HG02885 (cell line): ENCODE data around the gene HOXA3.

Experiments
- ATAC-seq: cut with Tn5 transposase; IDR thresholded peaks from one replicate; pipeline ENCODE4 v1.9.1; 2021; ENCODE audit warnings: mild to moderate bottlenecking; ENCODE audit not compliant: unreplicated experiment, poor library complexity

Gene HOXA3

GRCh38 chr7:27146491-27147198, 5.7 kb downstream of the HOXA3 start:
- ATAC-seq = no peak

DNA sequence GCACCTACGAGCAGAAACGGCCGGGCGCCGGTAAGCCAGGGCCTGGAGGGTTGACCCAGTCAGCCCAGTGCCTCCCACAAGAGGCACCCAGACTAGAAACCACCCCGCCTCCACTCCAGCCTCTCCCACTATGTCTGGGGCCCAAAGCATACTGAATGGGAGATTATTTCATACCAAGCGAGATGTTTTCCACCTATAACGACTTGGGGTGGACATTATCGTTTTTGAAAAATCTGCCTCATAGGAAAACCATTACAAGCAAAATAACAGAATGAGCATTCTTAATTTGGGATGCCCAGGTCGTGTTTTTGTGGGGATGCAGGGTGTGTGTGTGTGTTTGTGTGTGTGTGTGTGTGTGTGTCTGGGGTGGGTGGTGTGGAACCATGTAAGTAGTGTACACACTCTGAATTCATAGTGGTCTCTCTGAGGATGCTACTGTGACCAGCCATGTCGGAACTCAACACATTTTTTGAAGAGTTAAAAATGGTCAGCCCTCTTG, 6.4 kb downstream of the HOXA3 start:
- no peak for ATAC-seq

GRCh38 chr7:27145165-27145913, 7.0 kb downstream of the HOXA3 start:
- ATAC-seq = no peak

DNA sequence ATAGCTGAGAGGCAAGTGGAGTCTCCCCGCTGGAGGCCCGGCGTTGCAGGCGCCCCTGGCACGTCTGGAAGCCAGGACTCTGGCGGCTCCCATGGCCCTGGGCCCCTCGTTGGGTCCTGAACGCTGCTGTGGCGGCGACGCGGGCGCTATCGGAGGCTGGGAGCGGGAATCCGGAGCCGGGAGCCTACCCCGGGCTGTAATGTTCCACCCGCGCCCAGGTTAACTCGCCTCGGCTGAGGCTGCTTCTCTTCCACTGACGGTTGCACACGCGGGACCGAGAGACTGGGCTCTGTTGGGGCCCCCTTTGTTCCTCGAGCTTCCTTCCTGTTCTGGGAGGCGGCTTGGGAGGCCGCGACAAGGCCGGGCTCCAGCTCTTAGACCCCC, 7.6 kb downstream of the HOXA3 start:
- no peak for ATAC-seq

GRCh38 chr7:27143950-27144780, 8.2 kb downstream of the HOXA3 start:
- ATAC-seq = no peak

DNA sequence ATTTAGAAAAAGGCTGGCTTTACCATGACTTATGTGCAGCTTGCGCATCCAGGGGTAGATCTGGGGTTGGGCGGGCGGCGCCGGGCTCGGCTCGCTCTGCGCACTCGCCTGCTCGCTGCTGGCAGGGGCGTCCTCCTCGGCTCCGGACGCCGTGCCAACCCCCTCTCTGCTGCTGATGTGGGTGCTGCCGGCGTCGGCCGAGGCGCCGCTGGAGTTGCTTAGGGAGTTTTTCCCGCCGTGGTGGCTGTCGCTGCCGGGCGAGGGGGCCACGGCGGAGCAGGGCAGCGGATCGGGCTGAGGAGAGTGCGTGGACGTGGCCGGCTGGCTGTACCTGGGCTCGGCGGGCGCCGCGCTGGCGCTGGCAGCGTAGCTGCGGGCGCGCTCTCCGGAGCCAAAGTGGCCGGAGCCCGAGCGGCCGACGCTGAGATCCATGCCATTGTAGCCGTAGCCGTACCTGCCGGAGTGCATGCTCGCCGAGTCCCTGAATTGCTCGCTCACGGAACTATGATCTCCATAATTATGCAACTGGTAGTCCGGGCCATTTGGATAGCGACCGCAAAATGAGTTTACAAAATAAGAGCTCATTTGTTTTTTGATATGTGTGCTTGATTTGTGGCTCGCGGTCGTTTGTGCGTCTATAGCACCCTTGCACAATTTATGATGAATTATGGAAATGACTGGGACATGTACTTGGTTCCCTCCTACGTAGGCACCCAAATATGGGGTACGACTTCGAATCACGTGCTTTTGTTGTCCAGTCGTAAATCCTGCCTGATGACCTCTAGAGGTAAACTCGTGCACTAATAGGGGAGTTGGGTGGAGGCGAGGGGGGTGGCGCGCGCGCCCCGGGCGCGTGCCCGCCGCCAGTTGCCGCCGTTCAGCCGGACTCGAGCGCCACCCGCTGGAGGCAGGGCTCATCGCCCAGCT, 9.1 kb downstream of the HOXA3 start, which contains the start of gene HOXA5:
Gene HOXA5, minus strand, starts transcription at position 659 of the 927 bp plus-strand sequence. Its CDS starts 74 bp downstream, at position 585.
- ATAC-seq = no peak

- ATAC-seq = no peak
These were observed 9.8 kb downstream of the HOXA3 start for GRCh38 chr7:27142580-27143022.

- ATAC-seq = no peak
These were observed 10.3 kb downstream of the HOXA3 start for GRCh38 chr7:27141923-27142579.

DNA sequence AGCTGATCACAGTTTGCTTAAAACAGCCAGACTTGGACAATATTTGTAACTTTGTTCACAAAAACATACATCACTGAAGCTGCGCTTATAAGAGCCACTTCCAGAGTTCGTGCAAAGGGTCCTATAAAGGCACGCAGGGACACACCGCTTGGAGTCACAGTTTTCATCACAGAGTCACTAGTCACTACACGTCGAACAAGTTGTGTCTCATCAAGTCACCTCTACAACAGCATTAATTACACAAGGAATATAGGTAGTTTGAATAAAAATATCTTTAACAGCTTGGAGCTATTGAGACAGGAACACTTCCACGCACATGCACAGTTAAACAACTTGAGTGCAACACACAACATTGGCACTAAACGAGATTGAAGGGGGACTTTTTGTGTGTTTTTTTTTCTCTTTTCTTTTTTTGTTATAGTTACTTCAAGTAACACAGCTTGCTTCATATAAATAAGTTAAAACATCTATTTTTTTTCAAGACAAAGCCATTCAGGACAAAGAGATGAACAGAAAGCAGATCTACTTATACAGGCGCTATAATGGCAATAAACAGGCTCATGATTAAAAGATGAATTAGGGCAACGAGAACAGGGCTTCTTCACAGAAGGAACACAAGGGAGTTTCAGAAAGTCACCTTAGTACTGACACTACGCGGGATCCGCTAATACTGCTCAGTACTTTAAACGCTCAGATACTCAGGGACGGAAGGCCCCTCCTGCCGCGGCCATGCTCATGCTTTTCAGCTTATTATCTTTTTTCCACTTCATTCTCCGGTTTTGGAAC, 11.1 kb downstream of the HOXA3 start:
- no peak for ATAC-seq

GRCh38 chr7:27140126-27140857, 12.1 kb downstream of the HOXA3 start:
- no peak for ATAC-seq

GRCh38 chr7:27139334-27140125, 12.9 kb downstream of the HOXA3 start:
- no peak for ATAC-seq

- ATAC-seq = no peak
These were observed 13.4 kb downstream of the HOXA3 start for GRCh38 chr7:27138985-27139333.

GRCh38 chr7:27138472-27138871, 13.9 kb downstream of the HOXA3 start:
- no peak for ATAC-seq

- ATAC-seq = no peak
These were observed 14.6 kb downstream of the HOXA3 start for GRCh38 chr7:27137640-27138315.

- ATAC-seq = peak; percentile 43
These were observed 18.0 kb downstream of the HOXA3 start for GRCh38 chr7:27134392-27134791.

DNA sequence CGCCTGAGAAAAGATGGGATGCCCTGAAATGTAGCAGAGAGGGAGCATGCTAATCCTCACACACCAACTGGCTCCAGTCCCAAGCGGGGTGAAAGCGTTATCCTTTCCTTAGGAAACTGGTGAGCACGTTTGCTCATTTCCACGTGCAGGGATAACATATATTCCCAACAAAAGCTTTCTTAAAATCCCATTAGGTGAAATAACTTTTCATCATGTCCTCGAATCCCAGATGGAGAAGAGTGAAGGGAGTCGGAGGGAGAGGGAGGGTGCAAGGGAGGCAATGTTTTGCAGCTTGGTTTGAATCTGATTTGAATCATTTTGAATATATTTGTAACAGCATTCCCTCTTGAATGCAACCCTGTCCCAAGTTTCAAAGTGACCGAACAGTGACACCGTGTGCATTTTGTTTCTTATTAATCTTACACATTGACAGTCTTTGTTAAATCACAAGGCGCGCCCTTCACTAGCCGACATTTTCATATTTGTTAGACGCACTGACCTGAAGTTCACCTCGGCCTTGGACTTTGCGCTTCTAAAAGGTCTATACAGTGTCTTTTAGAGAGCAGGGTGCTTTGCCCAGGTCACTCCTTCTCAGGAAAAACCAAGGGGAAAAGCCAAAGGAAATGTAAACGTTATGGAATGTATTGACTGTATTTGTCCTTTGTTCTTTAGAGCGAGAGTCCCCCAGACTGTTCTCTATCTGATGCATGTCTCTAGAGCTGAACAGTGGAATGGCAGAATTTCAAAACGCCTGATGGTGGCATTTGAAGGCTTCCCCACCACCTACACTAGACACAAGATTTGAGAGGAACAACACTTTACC, 18.8 kb downstream of the HOXA3 start:
- no peak for ATAC-seq
